Hepatocyte (in vitro differentiated cells): ENCODE data around the gene KRT32. TPM values are rescaled to one million over a fixed set of nuclear protein-coding genes. Genes with fewer than 3 reads are reported as not detected.

ENCODE experiments used
- DNase-seq: peaks from one replicate; pipeline ENCODE4 v3.0.0-alpha.2; 2016; ENCODE audit warnings: low spot score
- H2AFZ ChIP-seq: fragments of 200-600 bp; sonication (generic); 2 replicates; pipeline ENCODE4 v1.6.0; 2016; ENCODE audit warnings: antibody characterized with exemption, mild to moderate bottlenecking
- H3K27ac ChIP-seq: fragments of 200-600 bp; sonication (generic); 2 replicates; pipeline ENCODE4 v1.5.1; 2016; ENCODE audit warnings: mild to moderate bottlenecking
- H3K27me3 ChIP-seq: fragments of 200-600 bp; sonication (generic); 2 replicates; pipeline ENCODE4 v1.6.1; 2016
- H3K36me3 ChIP-seq: fragments of 200-600 bp; sonication (generic); replicated peaks from 2 replicates; pipeline ENCODE4 v1.5.1; 2016; ENCODE audit warnings: low read depth; ENCODE audit not compliant: insufficient read depth
- H3K4me1 ChIP-seq: fragments of 200-600 bp; sonication (generic); 2 replicates; pipeline ENCODE4 v1.5.1; 2016; ENCODE audit warnings: mild to moderate bottlenecking, moderate library complexity; ENCODE audit not compliant: insufficient read depth
- H3K4me2 ChIP-seq: fragments of 200-600 bp; sonication (generic); 2 replicates; pipeline ENCODE4 v1.6.0; 2016
- H3K4me3 ChIP-seq: fragments of 200-600 bp; sonication (generic); 2 replicates; pipeline ENCODE4 v1.5.1; 2016; ENCODE audit warnings: mild to moderate bottlenecking
- H3K79me2 ChIP-seq: fragments of 200-600 bp; sonication (generic); 2 replicates; pipeline ENCODE4 v1.6.0; 2017; ENCODE audit warnings: mild to moderate bottlenecking
- H3K9me2 ChIP-seq: fragments of 200-600 bp; sonication (generic); replicated peaks from 2 replicates; pipeline ENCODE4 v1.6.0; 2017; ENCODE audit warnings: mild to moderate bottlenecking; ENCODE audit not compliant: insufficient read depth
- H3K9me3 ChIP-seq: fragments of 200-600 bp; sonication (generic); 2 replicates; pipeline ENCODE4 v1.5.1; 2016; ENCODE audit warnings: low read depth, mild to moderate bottlenecking
- H4K20me1 ChIP-seq: fragments of 200-600 bp; sonication (generic); 2 replicates; pipeline ENCODE4 v1.6.0; 2016; ENCODE audit warnings: mild to moderate bottlenecking; ENCODE audit not compliant: insufficient read depth, poor library complexity, severe bottlenecking
- CTCF ChIP-seq: fragments of 200-600 bp; sonication (generic); IDR thresholded peaks from 2 replicates; pipeline ENCODE4 v1.5.1; 2016; ENCODE audit warnings: antibody characterized with exemption, mild to moderate bottlenecking; ENCODE audit not compliant: poor library complexity
- EZH2 ChIP-seq: fragments of 200-600 bp; sonication (generic); IDR thresholded peaks from 2 replicates; pipeline ENCODE4 v1.6.1; 2016; ENCODE audit warnings: antibody characterized with exemption, mild to moderate bottlenecking, borderline replicate concordance
- EZH2phosphoT487 ChIP-seq: fragments of 200-600 bp; sonication (generic); IDR thresholded peaks from one replicate; pipeline ENCODE4 v1.6.1; 2018; ENCODE audit warnings: antibody characterized with exemption, mild to moderate bottlenecking, low read depth, moderate library complexity; ENCODE audit not compliant: unreplicated experiment, severe bottlenecking
- WGBS: methylation state at CpG from one replicate; pipeline ENCODE4 v1.1.6; 2016; ENCODE audit warnings: low lambda C conversion rate; ENCODE audit errors: missing lambda C conversion rate; 5-methylcytosine and 5-hydroxymethylcytosine counted together
- polyA plus RNA-seq: library from polyadenylated mRNA; unstranded; fragments of >200 nt; fragmentation: Nextera tagmentation; extraction: Ambion mirVana; gene quantifications from 2 replicates; pipeline ENCODE4 v1.2.1, GENCODE V29; 2016
- total RNA-seq: library from RNA; depleted of rRNA; stranded (reverse); fragments of >200 nt; gene quantifications from 2 replicates; pipeline ENCODE4 v1.2.3, GENCODE V29; 2014

Gene KRT32
- total and polyA plus RNA-seq, 2 experiments from 2014 or later = not detected

DNA sequence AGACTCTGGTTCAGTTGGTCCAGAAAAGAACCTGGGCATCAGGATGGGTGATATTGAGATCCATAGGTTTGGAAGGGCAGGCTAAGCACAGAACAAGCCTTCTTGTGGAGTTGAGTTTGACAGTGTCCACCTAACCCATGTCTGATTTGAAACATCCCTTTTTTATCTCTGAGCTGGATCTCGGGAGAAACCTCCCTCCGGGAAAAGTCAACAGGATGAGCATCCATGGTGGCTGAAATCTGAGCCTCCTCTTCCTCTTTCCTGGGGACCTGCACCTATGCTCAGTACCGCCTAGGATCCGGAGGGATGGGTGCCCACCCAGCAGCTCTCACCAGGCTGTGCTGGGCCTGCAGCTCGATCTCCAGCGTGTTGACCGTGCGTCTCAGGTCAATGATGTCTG is 3.4 kb downstream of the KRT32 start:
- no peak for TF ChIP-seq EZH2phosphoT487
- no peak for TF ChIP-seq CTCF
- no peak for TF ChIP-seq EZH2
- Histone ChIP-seq H3K9me3 (no peaks in the 10 kb centered on the region), H3K9me2 (no peaks in the 10 kb centered on the region), H3K27me3 (no peaks in the 10 kb centered on the region), H3K36me3 (no peaks in the 10 kb centered on the region), H2AFZ (no peak overlapping the region), H3K27ac (no peak overlapping the region), H3K4me3 (no peak overlapping the region), H4K20me1 (no peaks in the 10 kb centered on the region), H3K79me2 (no peaks in the 10 kb centered on the region), H3K4me2 (no peak overlapping the region), H3K4me1 (no peaks in the 10 kb centered on the region)
- WGBS = 91% methylated on average over 8 of the region's 8 CpGs
- DNase-seq = no peak

DNA sequence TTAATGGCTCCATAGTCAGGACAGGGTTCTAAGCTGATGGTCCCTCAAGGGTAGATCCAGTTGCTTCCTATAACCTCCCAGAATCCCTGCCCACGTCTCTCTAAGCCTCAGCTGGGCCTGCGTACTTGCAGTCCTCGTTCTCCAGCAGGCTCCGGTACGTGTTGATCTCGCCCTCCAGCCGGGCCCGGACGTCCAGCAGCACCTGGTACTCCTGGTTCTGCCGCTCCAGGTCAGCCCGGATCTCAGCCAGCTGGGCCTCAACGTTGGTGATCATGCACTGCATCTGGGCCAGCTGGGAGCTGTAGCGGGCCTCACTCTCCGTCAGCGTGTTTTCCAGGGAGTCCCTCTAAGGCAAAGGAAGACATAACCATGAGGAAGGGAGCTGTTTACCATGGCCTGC is 4.5 kb downstream of the KRT32 start:
- Histone ChIP-seq H3K9me2 (no peaks in the 10 kb centered on the region), H3K4me3 (no peak overlapping the region), H3K9me3 (no peaks in the 10 kb centered on the region), H4K20me1 (no peaks in the 10 kb centered on the region), H3K79me2 (no peaks in the 10 kb centered on the region), H3K4me2 (no peak overlapping the region), H3K4me1 (no peaks in the 10 kb centered on the region), H3K27me3 (no peaks in the 10 kb centered on the region), H3K27ac (no peak overlapping the region), H2AFZ (no peak overlapping the region), H3K36me3 (no peaks in the 10 kb centered on the region)
- no peak for DNase-seq
- 82% methylated on average over 15 of the region's 15 CpGs for WGBS
- TF ChIP-seq EZH2 = no peak
- no peak for TF ChIP-seq CTCF
- no peak for TF ChIP-seq EZH2phosphoT487

- no peaks in the 10 kb centered on the region for H3K36me3 ChIP-seq
- 87% methylated on average over 4 of the region's 4 CpGs for WGBS
- no peaks in the 10 kb centered on the region for H3K79me2 ChIP-seq
- no peak overlapping the region for H2AFZ ChIP-seq
- no peak overlapping the region for H3K4me3 ChIP-seq
- no peaks in the 10 kb centered on the region for H3K9me3 ChIP-seq
- H4K20me1 ChIP-seq = no peaks in the 10 kb centered on the region
- H3K9me2 ChIP-seq = no peaks in the 10 kb centered on the region
- no peaks in the 10 kb centered on the region for H3K4me1 ChIP-seq
- no peak for TF ChIP-seq EZH2phosphoT487
- TF ChIP-seq EZH2 = no peak
- no peak for TF ChIP-seq CTCF
- no peak overlapping the region for H3K4me2 ChIP-seq
- DNase-seq = no peak
- no peak overlapping the region for H3K27ac ChIP-seq
- H3K27me3 ChIP-seq = no peaks in the 10 kb centered on the region
Observed at GRCh38 chr17:41457676-41458075, 9.5 kb downstream of the KRT32 start.

DNA sequence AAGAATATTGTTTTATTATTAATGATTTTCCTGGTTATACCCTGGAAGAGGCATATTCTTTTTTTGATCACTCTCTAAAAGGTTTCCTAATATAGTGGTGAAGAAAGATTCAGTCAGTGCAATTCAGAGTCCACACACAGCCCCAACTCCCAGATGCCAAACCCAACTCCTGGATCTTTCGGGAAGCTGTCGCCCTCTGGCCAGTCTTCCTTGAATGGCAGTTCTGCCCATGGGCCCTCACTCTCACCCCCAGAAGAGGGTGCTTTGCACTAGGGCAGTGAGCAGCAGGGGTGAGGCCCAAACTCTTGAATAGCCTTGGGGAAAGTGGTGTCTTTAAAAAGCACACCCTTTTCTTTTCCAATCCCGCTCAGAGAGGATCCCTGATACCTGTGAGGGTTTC is 11.0 kb downstream of the KRT32 start:
- no peaks in the 10 kb centered on the region for H3K4me1 ChIP-seq
- no peaks in the 10 kb centered on the region for H3K27me3 ChIP-seq
- no peak overlapping the region for H3K4me3 ChIP-seq
- TF ChIP-seq EZH2phosphoT487 (no peak), CTCF (no peak), EZH2 (no peak)
- H3K9me2 ChIP-seq = no peaks in the 10 kb centered on the region
- H3K9me3 ChIP-seq = no peaks in the 10 kb centered on the region
- H3K79me2 ChIP-seq = no peaks in the 10 kb centered on the region
- no peak for DNase-seq
- H2AFZ ChIP-seq = no peak overlapping the region
- 69% methylated on average over 3 of the region's 3 CpGs for WGBS
- H3K36me3 ChIP-seq = no peaks in the 10 kb centered on the region
- no peaks in the 10 kb centered on the region for H4K20me1 ChIP-seq
- no peak overlapping the region for H3K27ac ChIP-seq
- no peak overlapping the region for H3K4me2 ChIP-seq
